HUES64 (cell line): ENCODE data around the gene FLOT2.
"Not testable (repeated sequence)": the region's sequence is repeated elsewhere in the genome, so short reads cannot be mapped to it uniquely, and the experiment has no call there.

Experiments
- H3K27ac ChIP-seq: 2 replicates; pipeline ENCODE4 v1.7.0; 2013; ENCODE audit warnings: low read depth, low read length, inconsistent platforms
- H3K27me3 ChIP-seq: 2 replicates; pipeline ENCODE4 v1.6.1; 2013; ENCODE audit warnings: mild to moderate bottlenecking, low read length; ENCODE audit not compliant: insufficient read depth
- H3K36me3 ChIP-seq: 2 replicates; pipeline ENCODE4 v1.6.1; 2013; ENCODE audit warnings: mild to moderate bottlenecking, low read length; ENCODE audit not compliant: insufficient read depth
- H3K4me1 ChIP-seq: 2 replicates; pipeline ENCODE4 v1.6.1; 2013; ENCODE audit warnings: mild to moderate bottlenecking, low read length, moderate library complexity; ENCODE audit not compliant: insufficient read depth
- H3K4me3 ChIP-seq: 2 replicates; pipeline ENCODE4 v1.5.1; 2013; ENCODE audit warnings: mild to moderate bottlenecking, low read length, moderate library complexity
- H3K9ac ChIP-seq: 2 replicates; pipeline ENCODE4 v1.6.1; 2013; ENCODE audit warnings: mild to moderate bottlenecking, low read depth, low read length
- H3K9me3 ChIP-seq: 2 replicates; pipeline ENCODE4 v1.6.1; 2013; ENCODE audit warnings: low read depth, low read length; ENCODE audit not compliant: insufficient read depth
- WGBS: fragments of 150-250, 120-280 bp; methylation state at CpG from one replicate; pipeline ENCODE4 v1.1.7; 2013; ENCODE audit warnings: missing lambda C conversion rate; 5-methylcytosine and 5-hydroxymethylcytosine counted together

FLOT2 gene

GRCh38 chr17:28881533-28882056, 15.9 kb downstream of the FLOT2 start:
- Histone ChIP-seq H3K27ac (no peak overlapping the region), H3K4me3 (no peak overlapping the region), H3K4me1 (no peaks in the 10 kb centered on the region), H3K9ac (no peak overlapping the region), H3K27me3 (no peaks in the 10 kb centered on the region), H3K36me3 (peaks cover 45% of the 10 kb centered on the region), H3K9me3 (peaks cover 3% of the 10 kb centered on the region; the same call in 1 of the 2 replicates)
- 97% methylated on average over 17 of the region's 17 CpGs for WGBS

GRCh38 chr17:28880572-28880945, 17.0 kb downstream of the FLOT2 start:
- Histone ChIP-seq H3K27ac (no peak overlapping the region), H3K4me3 (no peak overlapping the region), H3K9me3 (peaks cover 3% of the 10 kb centered on the region; the same call in 1 of the 2 replicates), H3K4me1 (no peaks in the 10 kb centered on the region), H3K9ac (no peak overlapping the region), H3K27me3 (no peaks in the 10 kb centered on the region), H3K36me3 (peaks cover 43% of the 10 kb centered on the region)
- WGBS, result 96% methylated on average over 10 of the region's 10 CpGs

GRCh38 chr17:28879886-28880571, 17.5 kb downstream of the FLOT2 start:
- peaks cover 38% of the 10 kb centered on the region for H3K36me3 ChIP-seq
- H3K9me3 ChIP-seq, result peaks cover 3% of the 10 kb centered on the region; the same call in 1 of the 2 replicates
- no peaks in the 10 kb centered on the region for H3K27me3 ChIP-seq
- no peaks in the 10 kb centered on the region for H3K4me1 ChIP-seq
- H3K4me3 ChIP-seq, result no peak overlapping the region
- WGBS, result 82% methylated on average over 9 of the region's 9 CpGs
- no peak overlapping the region for H3K27ac ChIP-seq
- H3K9ac ChIP-seq, result no peak overlapping the region

GRCh38 chr17:28878981-28879380, 18.6 kb downstream of the FLOT2 start:
- no peaks in the 10 kb centered on the region for H3K27me3 ChIP-seq
- peaks cover 3% of the 10 kb centered on the region; the same call in 1 of the 2 replicates for H3K9me3 ChIP-seq
- no peak overlapping the region for H3K9ac ChIP-seq
- H3K36me3 ChIP-seq, result peaks cover 38% of the 10 kb centered on the region
- no peak overlapping the region for H3K4me3 ChIP-seq
- no peak overlapping the region for H3K27ac ChIP-seq
- H3K4me1 ChIP-seq, result no peaks in the 10 kb centered on the region
- WGBS, result 65% methylated on average over 4 of the region's 4 CpGs

- no peak overlapping the region for H3K27ac ChIP-seq
- peaks cover 38% of the 10 kb centered on the region for H3K36me3 ChIP-seq
- no peaks in the 10 kb centered on the region for H3K27me3 ChIP-seq
- H3K9me3 ChIP-seq, result peaks cover 3% of the 10 kb centered on the region; the same call in 1 of the 2 replicates
- 83% methylated on average over 2 of the region's 2 CpGs for WGBS
- no peak overlapping the region for H3K4me3 ChIP-seq
- H3K4me1 ChIP-seq, result no peaks in the 10 kb centered on the region
- no peak overlapping the region for H3K9ac ChIP-seq
These were observed 19.2 kb downstream of the FLOT2 start for GRCh38 chr17:28878158-28878910.

GRCh38 chr17:28877150-28877711, 20.3 kb downstream of the FLOT2 start:
- H3K9ac ChIP-seq, H3K4me3 ChIP-seq, H3K4me1 ChIP-seq, H3K27me3 ChIP-seq, H3K9me3 ChIP-seq, H3K27ac ChIP-seq: not testable (repeated sequence)
- WGBS, result 96% methylated on average over 6 of the region's 6 CpGs
- H3K36me3 ChIP-seq, result peaks cover 29% of the 10 kb centered on the region

GRCh38 chr17:28875848-28876550, 21.5 kb downstream of the FLOT2 start:
- H3K36me3 ChIP-seq, result peaks cover 17% of the 10 kb centered on the region
- H3K27me3 ChIP-seq, result no peaks in the 10 kb centered on the region
- 96% methylated on average over 1 of the region's 1 CpG for WGBS
- H3K27ac ChIP-seq, result no peak overlapping the region
- H3K4me1 ChIP-seq, result 0 out of 2 replicates have a peak, but pooled peaks cover 3% of the 10 kb centered on the region
- H3K4me3 ChIP-seq, result no peak overlapping the region
- peaks cover 3% of the 10 kb centered on the region; the same call in 1 of the 2 replicates for H3K9me3 ChIP-seq
- no peak overlapping the region for H3K9ac ChIP-seq

GRCh38 chr17:28874750-28875149, 22.8 kb downstream of the FLOT2 start:
- H3K27me3 ChIP-seq, result no peaks in the 10 kb centered on the region
- no peak overlapping the region for H3K27ac ChIP-seq
- peaks cover 3% of the 10 kb centered on the region; the same call in 1 of the 2 replicates for H3K9me3 ChIP-seq
- H3K4me3 ChIP-seq, result no peak overlapping the region
- 96% methylated on average over 3 of the region's 3 CpGs for WGBS
- peaks cover 5% of the 10 kb centered on the region; the same call in 1 of the 2 replicates for H3K36me3 ChIP-seq
- H3K9ac ChIP-seq, result no peak overlapping the region
- H3K4me1 ChIP-seq, result 0 out of 2 replicates have a peak, but pooled peaks cover 3% of the 10 kb centered on the region

GRCh38 chr17:28873839-28874238, 23.7 kb downstream of the FLOT2 start:
- 0 out of 2 replicates have a peak, but pooled peaks cover 3% of the 10 kb centered on the region for H3K4me1 ChIP-seq
- H3K9me3 ChIP-seq, result peaks cover 3% of the 10 kb centered on the region; the same call in 1 of the 2 replicates
- H3K27me3 ChIP-seq, result no peaks in the 10 kb centered on the region
- 94% methylated on average over 5 of the region's 7 CpGs for WGBS
- H3K27ac ChIP-seq, result no peak overlapping the region
- no peak overlapping the region for H3K9ac ChIP-seq
- H3K4me3 ChIP-seq, result no peak overlapping the region
- peaks cover 5% of the 10 kb centered on the region; the same call in 1 of the 2 replicates for H3K36me3 ChIP-seq

GRCh38 chr17:28871056-28871579, 26.4 kb downstream of the FLOT2 start:
- 95% methylated on average over 6 of the region's 6 CpGs for WGBS
- 0 out of 2 replicates have a peak, but pooled peaks cover 3% of the 10 kb centered on the region for H3K4me1 ChIP-seq
- no peak overlapping the region for H3K4me3 ChIP-seq
- no peaks in the 10 kb centered on the region for H3K27me3 ChIP-seq
- H3K36me3 ChIP-seq, result no peaks in the 10 kb centered on the region
- no peak overlapping the region for H3K9ac ChIP-seq
- H3K27ac ChIP-seq, result no peak overlapping the region
- H3K9me3 ChIP-seq, result no peaks in the 10 kb centered on the region
